ENCODE data around the gene SLC4A9. TPM values are rescaled to one million over a fixed set of nuclear protein-coding genes. Genes with fewer than 3 reads are reported as not detected.
A peak's percentile ranks its signal among the peaks of the same experiment; 100 is the strongest.

The SLC4A9 gene
- total RNA-seq, 4 donors from 2014 or later: 0.48 to 3.0 (median 0.82) TPM; not detected in 1

DNA sequence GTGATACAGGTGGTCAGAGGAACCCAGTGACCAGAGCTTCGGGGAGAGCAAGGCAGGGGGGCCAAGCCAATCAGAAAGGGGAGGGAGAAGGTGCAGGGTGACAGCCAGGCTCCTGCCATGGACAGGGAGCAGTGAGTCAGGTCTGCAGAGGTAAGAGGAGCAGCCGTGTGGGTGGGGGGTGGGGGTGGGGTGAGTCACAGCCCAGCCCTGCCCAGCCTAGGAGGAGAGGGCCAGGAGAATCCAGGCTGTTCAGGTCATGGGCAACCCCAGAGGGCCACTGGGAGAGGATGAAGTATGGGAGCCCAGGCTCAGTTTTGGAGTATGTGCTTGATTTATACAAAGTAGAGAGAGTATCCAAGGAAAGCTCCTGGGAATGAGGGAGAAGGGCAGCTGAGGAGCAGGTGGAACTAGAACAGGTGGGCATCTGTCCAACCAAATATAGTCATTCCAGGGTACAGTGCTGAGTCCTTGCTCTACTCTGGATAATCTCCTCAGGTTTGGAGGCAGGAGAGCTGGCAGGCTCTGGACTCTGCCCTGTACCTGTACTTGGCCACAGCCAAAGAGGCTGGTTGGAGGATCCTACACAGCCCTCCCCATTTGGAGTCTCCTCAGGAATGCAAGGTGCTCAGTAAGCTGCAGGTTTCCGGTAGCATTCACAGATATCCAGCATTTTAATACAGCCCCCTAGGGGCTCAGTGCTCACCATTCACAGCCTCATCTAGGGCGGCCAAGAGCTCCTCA lies 15.1 kb upstream of the SLC4A9 start:
- TF ChIP-seq EP300 (IDR thresholded peaks at IDR 0.05; ENCODE audit: low read depth) (no peak), POLR2AphosphoS5 (IDR thresholded peaks at IDR 0.05) (peak in 1 of 3 donors; percentile 10)
- intact Hi-C loops (cut with DNase I; ENCODE audit: low total_unique reads): loop anchor here (10.0 kb wide), 1 partner anchor 170 kb away; the partner anchor contains the start of gene CYSTM1
- in situ Hi-C loops (cut with MboI; ENCODE audit: low pct_ligation_motif_present in 1 of 4, low pct_unique_long_range_greater_than_20kb in 1 of 4, low sequenced_read_pairs in 3 of 4): no loop called here

GRCh38 chr5:140345919-140346347 lies 14.1 kb upstream of the SLC4A9 start:
- no peaks in the 10 kb centered on the region for H3K9me3 ChIP-seq
- peak overlapping the region; percentile 86 to 95 (median 90) for H3K27ac ChIP-seq
- no peaks in the 10 kb centered on the region for H3K27me3 ChIP-seq
- peaks cover 19 to 67% (median 42%) of the 10 kb centered on the region in 4 donors for H3K4me1 ChIP-seq
- peak overlapping the region; percentile 54 to 78 (median 72) for H3K4me3 ChIP-seq
- intact Hi-C loops (cut with DNase I; ENCODE audit: low total_unique reads) (loop anchor here (10.0 kb wide), 1 partner anchor 171 kb away; the partner anchor contains the start of gene CYSTM1), in situ Hi-C loops (cut with MboI; ENCODE audit: low pct_ligation_motif_present in 1 of 4, low pct_unique_long_range_greater_than_20kb in 1 of 4, low sequenced_read_pairs in 3 of 4) (no loop called here)
- TF ChIP-seq, protein P1, sequence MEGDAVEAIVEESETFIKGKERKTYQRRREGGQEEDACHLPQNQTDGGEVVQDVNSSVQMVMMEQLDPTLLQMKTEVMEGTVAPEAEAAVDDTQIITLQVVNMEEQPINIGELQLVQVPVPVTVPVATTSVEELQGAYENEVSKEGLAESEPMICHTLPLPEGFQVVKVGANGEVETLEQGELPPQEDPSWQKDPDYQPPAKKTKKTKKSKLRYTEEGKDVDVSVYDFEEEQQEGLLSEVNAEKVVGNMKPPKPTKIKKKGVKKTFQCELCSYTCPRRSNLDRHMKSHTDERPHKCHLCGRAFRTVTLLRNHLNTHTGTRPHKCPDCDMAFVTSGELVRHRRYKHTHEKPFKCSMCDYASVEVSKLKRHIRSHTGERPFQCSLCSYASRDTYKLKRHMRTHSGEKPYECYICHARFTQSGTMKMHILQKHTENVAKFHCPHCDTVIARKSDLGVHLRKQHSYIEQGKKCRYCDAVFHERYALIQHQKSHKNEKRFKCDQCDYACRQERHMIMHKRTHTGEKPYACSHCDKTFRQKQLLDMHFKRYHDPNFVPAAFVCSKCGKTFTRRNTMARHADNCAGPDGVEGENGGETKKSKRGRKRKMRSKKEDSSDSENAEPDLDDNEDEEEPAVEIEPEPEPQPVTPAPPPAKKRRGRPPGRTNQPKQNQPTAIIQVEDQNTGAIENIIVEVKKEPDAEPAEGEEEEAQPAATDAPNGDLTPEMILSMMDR (IDR thresholded peaks at IDR 0.05): peak in 3 of 5 experiments; percentile 26 to 31 (median 30)
- no peak for TF ChIP-seq POLR2AphosphoS5 (IDR thresholded peaks at IDR 0.05)
- 17% methylated on average over 13 of the region's 35 CpGs; no CpG with 5 or more reads in 1 of the 2 donors for WGBS, 2 donors (ENCODE audit: low coverage in 1 of 2)
- peak; percentile 60 for DNase-seq
- no peaks in the 10 kb centered on the region for H3K36me3 ChIP-seq

More for the DNA sequence above, 15.1 kb upstream of the SLC4A9 start:
- WGBS, 2 donors (ENCODE audit: low coverage in 1 of 2): 51 to 70% methylated on average over 2 to 4 of the region's 4 CpGs
- Histone ChIP-seq H3K27me3 (no peaks in the 10 kb centered on the region), H3K9me3 (no peaks in the 10 kb centered on the region), H3K27ac (peak overlapping the region; percentile 86 to 95 (median 90)), H3K4me1 (peaks cover 19 to 72% (median 42%) of the 10 kb centered on the region in 4 donors), H3K36me3 (no peaks in the 10 kb centered on the region), H3K4me3 (peak overlapping the region in 3 of 4 donors; percentile 54 to 78 (median 73))
- DNase-seq: peak; percentile 42

DNA sequence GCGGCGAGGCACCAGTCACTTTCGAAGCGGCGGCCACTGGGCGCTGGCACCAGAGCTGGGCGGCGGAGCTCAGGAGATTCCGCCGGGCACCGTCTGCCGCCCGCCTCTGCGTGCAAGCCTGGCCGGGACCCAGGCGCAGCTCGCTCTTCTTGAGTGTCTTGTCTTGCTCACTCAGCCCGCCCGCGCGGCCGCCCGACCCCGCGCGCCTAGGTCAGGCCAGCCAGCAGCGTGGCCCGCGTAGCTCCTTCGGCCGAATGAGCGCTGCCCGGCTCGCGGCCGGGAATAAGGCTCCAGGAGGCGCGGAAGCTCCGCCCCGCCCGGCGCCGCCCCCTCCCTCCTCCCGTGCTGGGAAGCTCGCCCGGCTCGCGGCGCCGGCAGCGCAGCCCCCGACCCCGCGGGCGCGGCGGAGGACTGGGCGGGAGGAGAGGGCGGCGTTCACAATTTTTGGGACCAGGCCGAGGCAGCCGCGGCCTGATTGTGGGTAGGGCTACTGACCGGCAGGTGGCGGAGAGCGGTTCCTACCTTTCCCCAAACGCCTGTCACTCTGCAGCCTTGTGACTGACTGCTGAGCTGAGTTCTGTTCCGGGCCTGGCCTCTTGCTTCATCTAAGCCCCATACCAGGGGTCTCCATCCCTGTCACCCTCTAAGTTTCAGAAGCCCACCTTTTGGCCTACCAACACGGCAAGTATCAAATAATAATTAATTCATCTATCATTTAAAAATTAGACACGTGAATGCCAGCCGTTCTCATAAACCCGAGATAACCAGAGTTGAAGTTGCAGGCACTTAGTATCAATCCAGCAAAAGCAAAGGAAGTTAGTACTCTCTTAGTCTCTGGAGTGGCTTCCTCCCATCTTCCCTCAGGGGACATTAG lies 13.4 kb upstream of the SLC4A9 start, which contains the start of gene HBEGF:
HBEGF (minus strand) TSS at position 256 of the 874 bp plus-strand sequence. CDS start 275 bp downstream, outside the sequence.
- H3K9me3 ChIP-seq: no peaks in the 10 kb centered on the region
- H3K27me3 ChIP-seq: no peaks in the 10 kb centered on the region
- peak within 1 kb of the TSS; percentile 86 to 95 (median 90) for H3K27ac ChIP-seq
- DNase-seq: peak; percentile 90
- 2 to 10% methylated on average over 4 to 39 of the region's 72 CpGs for WGBS, 2 donors (ENCODE audit: low coverage in 1 of 2)
- in situ Hi-C loops (cut with MboI; ENCODE audit: low pct_ligation_motif_present in 1 of 4, low pct_unique_long_range_greater_than_20kb in 1 of 4, low sequenced_read_pairs in 3 of 4) (no loop called here), intact Hi-C loops (cut with DNase I; ENCODE audit: low total_unique reads) (loop anchor here (10.0 kb wide), 1 partner anchor 172 kb away; the partner anchor contains the start of gene CYSTM1)
- H3K4me3 ChIP-seq: peak within 1 kb of the TSS; percentile 54 to 78 (median 72)
- TF ChIP-seq POLR2A (IDR thresholded peaks at IDR 0.05): peak; percentile 89
- TF ChIP-seq, protein P1 (IDR thresholded peaks at IDR 0.05): peak in 4 of 5 experiments; percentile 38 to 49 (median 41)
- TF ChIP-seq POLR2AphosphoS5 (IDR thresholded peaks at IDR 0.05): peak; percentile 95 to 98 (median 97)
- no peak for TF ChIP-seq EP300 (IDR thresholded peaks at IDR 0.05; ENCODE audit: low read depth)
- peaks cover 19 to 64% (median 41%) of the 10 kb centered on the region in 4 donors for H3K4me1 ChIP-seq
- H3K36me3 ChIP-seq: no peaks in the 10 kb centered on the region

DNA sequence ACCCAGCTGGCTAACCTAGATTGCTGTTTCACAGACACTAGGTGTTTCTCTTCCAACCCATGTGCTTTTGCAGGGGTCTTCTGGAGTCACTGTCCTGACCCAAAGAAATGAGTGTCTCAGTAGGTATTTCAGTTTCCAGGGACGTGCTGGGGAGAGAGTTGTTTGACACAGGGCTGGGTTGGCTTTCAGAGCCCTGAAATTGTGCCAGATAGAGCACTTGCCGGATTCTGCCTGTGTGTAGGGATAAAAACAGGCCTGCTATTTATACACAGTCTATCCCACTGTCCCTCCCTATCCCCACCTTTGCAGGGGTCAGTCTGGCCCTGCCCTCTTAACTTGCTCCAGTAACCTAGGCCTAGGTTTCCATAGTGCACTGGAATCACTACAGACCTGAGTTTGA lies 12.6 kb upstream of the SLC4A9 start:
- no peak for DNase-seq
- Histone ChIP-seq H3K4me1 (peaks cover 19 to 57% (median 38%) of the 10 kb centered on the region in 4 donors), H3K27ac (peak overlapping the region; percentile 86 to 95 (median 90)), H3K9me3 (no peaks in the 10 kb centered on the region), H3K36me3 (no peaks in the 10 kb centered on the region), H3K4me3 (peak overlapping the region in 1 of 4 donors; percentile 78), H3K27me3 (no peaks in the 10 kb centered on the region)
- intact Hi-C loops (cut with DNase I; ENCODE audit: low total_unique reads) (loop anchor here (10.0 kb wide), 1 partner anchor 173 kb away; the partner anchor contains the start of gene CYSTM1), in situ Hi-C loops (cut with MboI; ENCODE audit: low pct_ligation_motif_present in 1 of 4, low pct_unique_long_range_greater_than_20kb in 1 of 4, low sequenced_read_pairs in 3 of 4) (no loop called here)
- WGBS, 2 donors (ENCODE audit: low coverage in 1 of 2): 0 to 22% methylated on average over 1 to 2 of the region's 2 CpGs
- TF ChIP-seq, protein P1 (IDR thresholded peaks at IDR 0.05): no peak
- TF ChIP-seq POLR2AphosphoS5 (IDR thresholded peaks at IDR 0.05) (no peak), POLR2A (IDR thresholded peaks at IDR 0.05) (no peak), EP300 (IDR thresholded peaks at IDR 0.05; ENCODE audit: low read depth) (no peak)

All from transverse colon (tissue), 4 donors.